DOHH2 (cell line): ENCODE results near the gene RPS6KA2.

ENCODE experiments used
- H3F3A ChIP-seq: fragments of 200-600 bp; sonication (generic), shearing (Covaris generic); 2 replicates; pipeline ENCODE4 v1.6.0; 2016; ENCODE audit warnings: antibody characterized with exemption, mild to moderate bottlenecking; ENCODE audit not compliant: control insufficient read depth, insufficient read depth
- H3K27ac ChIP-seq: fragments of 200-600 bp; sonication (generic); 2 replicates; pipeline ENCODE4 v1.5.1; 2014; ENCODE audit warnings: low read depth, mild to moderate bottlenecking, low read length, moderate library complexity
- H3K27me3 ChIP-seq: fragments of 200-600 bp; sonication (generic); 2 replicates; pipeline ENCODE4 v1.6.1; 2014; ENCODE audit warnings: mild to moderate bottlenecking, low read length, mixed read lengths; ENCODE audit not compliant: control insufficient read depth
- H3K36me3 ChIP-seq: fragments of 200-600 bp; sonication (generic); 2 replicates; pipeline ENCODE4 v1.6.1; 2014; ENCODE audit warnings: mild to moderate bottlenecking, low read length, moderate library complexity, mixed read lengths; ENCODE audit not compliant: control insufficient read depth
- H3K4me1 ChIP-seq: fragments of 200-600 bp; sonication (generic); 2 replicates; pipeline ENCODE4 v1.6.1; 2014; ENCODE audit warnings: mild to moderate bottlenecking, low read length, mixed read lengths; ENCODE audit not compliant: control insufficient read depth
- H3K4me2 ChIP-seq: fragments of 200-600 bp; sonication (generic); 2 replicates; pipeline ENCODE4 v1.6.0; 2014; ENCODE audit warnings: mild to moderate bottlenecking, low read length, moderate library complexity
- H3K4me3 ChIP-seq: fragments of 200-600 bp; sonication (generic); 2 replicates; pipeline ENCODE4 v1.5.1; 2014; ENCODE audit warnings: mild to moderate bottlenecking, low read length, mixed read lengths
- H3K79me2 ChIP-seq: fragments of 200-600 bp; sonication (generic); 2 replicates; pipeline ENCODE4 v1.6.1; 2014; ENCODE audit warnings: mild to moderate bottlenecking, low read length, mixed read lengths; ENCODE audit not compliant: control insufficient read depth
- H3K9me2 ChIP-seq: fragments of 200-600 bp; sonication (generic); replicated peaks from 2 replicates; pipeline ENCODE4 v1.6.1; 2014; ENCODE audit warnings: mild to moderate bottlenecking, low read length, mixed read lengths; ENCODE audit not compliant: control insufficient read depth
- H3K9me3 ChIP-seq: fragments of 200-600 bp; sonication (generic); 2 replicates; pipeline ENCODE4 v1.6.1; 2014; ENCODE audit warnings: antibody characterized with exemption, low read length, mixed read lengths; ENCODE audit not compliant: control insufficient read depth, insufficient read depth
- H4K20me1 ChIP-seq: fragments of 200-600 bp; sonication (generic); 2 replicates; pipeline ENCODE4 v1.6.0; 2014; ENCODE audit warnings: low read depth, mild to moderate bottlenecking, antibody characterized with exemption, low read length, moderate library complexity; ENCODE audit not compliant: control insufficient read depth, insufficient read depth
- CTCF ChIP-seq: fragments of 200-600 bp; sonication (generic); IDR thresholded peaks from one replicate; pipeline ENCODE4 v1.5.1; 2014; ENCODE audit warnings: antibody characterized with exemption, mild to moderate bottlenecking, low read depth, low read length; ENCODE audit not compliant: poor library complexity, severe bottlenecking
- EZH2phosphoT487 ChIP-seq: fragments of 200-600 bp; sonication (generic); IDR thresholded peaks from 2 replicates; pipeline ENCODE4 v1.6.1; 2017; ENCODE audit warnings: borderline replicate concordance, mild to moderate bottlenecking, antibody characterized with exemption, low read length, moderate library complexity, mixed read lengths

Gene RPS6KA2

GRCh38 chr6:166623318-166623717 lies 3.7 kb downstream of the RPS6KA2 start:
- Histone ChIP-seq H3K27me3 (peaks cover 23% of the 10 kb centered on the region), H3K79me2 (no peaks in the 10 kb centered on the region), H3K9me3 (no peaks in the 10 kb centered on the region), H3K4me2 (no peak overlapping the region), H3K4me3 (no peak overlapping the region), H4K20me1 (no peaks in the 10 kb centered on the region), H3K4me1 (peaks cover 13% of the 10 kb centered on the region), H3K36me3 (no peaks in the 10 kb centered on the region), H3K9me2 (no peaks in the 10 kb centered on the region), H3F3A (peaks cover 5% of the 10 kb centered on the region; the same call in 1 of the 2 replicates), H3K27ac (no peak overlapping the region)
- TF ChIP-seq CTCF (no peak), EZH2phosphoT487 (no peak)

GRCh38 chr6:166621114-166621540 lies 5.9 kb downstream of the RPS6KA2 start:
- Histone ChIP-seq H3K4me2 (no peak overlapping the region), H3K4me3 (no peak overlapping the region), H3K36me3 (no peaks in the 10 kb centered on the region), H3F3A (peaks cover 3% of the 10 kb centered on the region; the same call in 1 of the 2 replicates), H4K20me1 (no peaks in the 10 kb centered on the region), H3K4me1 (peaks cover 2% of the 10 kb centered on the region; the same call in 1 of the 2 replicates), H3K79me2 (no peaks in the 10 kb centered on the region), H3K9me2 (no peaks in the 10 kb centered on the region), H3K27ac (no peak overlapping the region), H3K27me3 (peaks cover 17% of the 10 kb centered on the region), H3K9me3 (no peaks in the 10 kb centered on the region)
- TF ChIP-seq CTCF = no peak
- TF ChIP-seq EZH2phosphoT487 = no peak

GRCh38 chr6:166620478-166621113 lies 6.5 kb downstream of the RPS6KA2 start:
- H3K9me3 ChIP-seq = no peaks in the 10 kb centered on the region
- TF ChIP-seq EZH2phosphoT487 (no peak), CTCF (no peak)
- H3K9me2 ChIP-seq = no peaks in the 10 kb centered on the region
- H3K27ac ChIP-seq = no peak overlapping the region
- H3K36me3 ChIP-seq = no peaks in the 10 kb centered on the region
- no peaks in the 10 kb centered on the region for H3K79me2 ChIP-seq
- no peak overlapping the region for H3K4me3 ChIP-seq
- peaks cover 12% of the 10 kb centered on the region for H3K27me3 ChIP-seq
- no peaks in the 10 kb centered on the region for H3K4me1 ChIP-seq
- no peak overlapping the region for H3K4me2 ChIP-seq
- no peaks in the 10 kb centered on the region for H4K20me1 ChIP-seq
- H3F3A ChIP-seq = peaks cover 3% of the 10 kb centered on the region; the same call in 1 of the 2 replicates
